Measurements from ENCODE around the gene SKAP2. TPM values are rescaled to one million over a fixed set of nuclear protein-coding genes. Genes with fewer than 3 reads are reported as not detected.

Gene SKAP2
- total and polyA plus RNA-seq, 2 of the 13 experiments (the other 11 are each of a cell fraction or from before 2014, with no cell fraction given), result 3.6 to 12.9 TPM

- TF ChIP-seq ZNF281 (CRISPR knock-in tag; IDR thresholded peaks at IDR 0.05; ENCODE audit: borderline replicate concordance), result peak; percentile 87
- TF ChIP-seq RFXAP (CRISPR knock-in tag; IDR thresholded peaks at IDR 0.05; ENCODE audit: borderline replicate concordance), result 0 out of 2 replicates have a peak, but pooled peaks have one; percentile 25
- no peak for TF ChIP-seq ATAD3A (CRISPR knock-in tag; IDR thresholded peaks at IDR 0.05)
- TF ChIP-seq ZNF644 (CRISPR knock-in tag; IDR thresholded peaks at IDR 0.05; ENCODE audit: low read depth), result 0 out of 2 replicates have a peak, but pooled peaks have one; percentile 32
- TF ChIP-seq ERF (CRISPR knock-in tag; IDR thresholded peaks at IDR 0.05), result peak; percentile 45; the same call in 1 of the 2 replicates
- TF ChIP-seq PRPF4 (IDR thresholded peaks at IDR 0.05; ENCODE audit: low read depth, low read length, poor library complexity, severe bottlenecking), result peak; percentile 42
- TF ChIP-seq ZNF101 (CRISPR knock-in tag; IDR thresholded peaks at IDR 0.05; ENCODE audit: borderline replicate concordance, low read depth), result no peak
- no peak for TF ChIP-seq MZF1 (CRISPR knock-in tag; IDR thresholded peaks at IDR 0.05; ENCODE audit: borderline replicate concordance)
- TF ChIP-seq MAF1 (CRISPR knock-in tag; IDR thresholded peaks at IDR 0.05; ENCODE audit: borderline replicate concordance), result no peak
- peak; percentile 89 for TF ChIP-seq STAG1 (CRISPR knock-in tag; IDR thresholded peaks at IDR 0.05)
- peak; percentile 48 for TF ChIP-seq ARID5B (CRISPR knock-in tag; IDR thresholded peaks at IDR 0.05)
- TF ChIP-seq, protein P1, sequence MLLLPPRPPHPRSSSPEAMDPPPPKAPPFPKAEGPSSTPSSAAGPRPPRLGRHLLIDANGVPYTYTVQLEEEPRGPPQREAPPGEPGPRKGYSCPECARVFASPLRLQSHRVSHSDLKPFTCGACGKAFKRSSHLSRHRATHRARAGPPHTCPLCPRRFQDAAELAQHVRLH (CRISPR knock-in tag; IDR thresholded peaks at IDR 0.05; ENCODE audit: borderline replicate concordance, low read depth), result peak; percentile 49; the same call in 1 of the 2 replicates
- no peak for TF ChIP-seq ZNF468 (CRISPR knock-in tag; IDR thresholded peaks at IDR 0.05)
- TF ChIP-seq ZBTB43 (CRISPR knock-in tag; conservative IDR thresholded peaks at IDR 0.05), result peak; percentile 61; the same call in 1 of the 2 replicates
- no peak for TF ChIP-seq ZSCAN5A (CRISPR knock-in tag; IDR thresholded peaks at IDR 0.05; ENCODE audit: borderline replicate concordance)
- TF ChIP-seq REPIN1 (CRISPR knock-in tag; IDR thresholded peaks at IDR 0.05; ENCODE audit: borderline replicate concordance, low read depth), result peak; percentile 41; the same call in 1 of the 2 replicates
Measured at GRCh38 chr7:26667514-26668133, 196.8 kb downstream of the SKAP2 start (continued).
